Panc1 (cell line): ENCODE measurements around the gene PIP4K2A. TPM values are rescaled to one million over a fixed set of nuclear protein-coding genes. Genes with fewer than 3 reads are reported as not detected.

Experiments
- ATAC-seq: fragments of 200-7000 bp; cut with Tn5 transposase; 2 replicates; pipeline ENCODE4 v1.9.1; 2020; ENCODE audit warnings: mild to moderate bottlenecking, moderate library complexity
- BruUV-seq: library from RNA; stranded (reverse); fragments of 400-500 nt; replicated peaks from 2 replicates; lab custom pipeline; 2021; lab: Mats Ljungman, UMichigan
- CTCF ChIA-PET: fragments of 300-600 bp; sonication (Branson Sonifier 250); formaldehyde crosslinking; loops from one replicate; lab custom pipeline; 2022; ENCODE audit warnings: antibody characterized with exemption; lab: Charles Lee
- POLR2A ChIA-PET: fragments of 300-600 bp; sonication (Branson Sonifier 250); formaldehyde crosslinking; loops from one replicate; lab custom pipeline; 2022; ENCODE audit warnings: antibody characterized with exemption; lab: Charles Lee
- DNase-seq: peaks from one replicate; pipeline ENCODE4 v3.0.0-alpha.2; 2010; ENCODE audit warnings: low read depth, low spot score
- H3K27ac ChIP-seq: 2 replicates; pipeline ENCODE4 v1.5.1; 2011; ENCODE audit warnings: mild to moderate bottlenecking, low read length, inconsistent platforms
- H3K27me3 ChIP-seq: fragments of 200-500 bp; sonication (Bioruptor generic); 2 replicates; pipeline ENCODE4 v1.6.0; 2014; ENCODE audit warnings: low read length, inconsistent platforms; ENCODE audit not compliant: control insufficient read depth, insufficient read depth
- H3K36me3 ChIP-seq: fragments of 200-500 bp; sonication (Bioruptor generic); 2 replicates; pipeline ENCODE4 v1.5.1; 2014; ENCODE audit warnings: inconsistent platforms, mild to moderate bottlenecking, low read length, moderate library complexity; ENCODE audit not compliant: control insufficient read depth, insufficient read depth
- H3K4me1 ChIP-seq: 2 replicates; pipeline ENCODE4 v1.5.1; 2011; ENCODE audit warnings: inconsistent platforms, mild to moderate bottlenecking, low read length, moderate library complexity; ENCODE audit not compliant: control insufficient read depth, insufficient read depth
- H3K4me3 ChIP-seq, 2 experiments: 2 replicates each; pipeline ENCODE4 v1.5.1; 2011 to 2012; ENCODE audit warnings: low read depth in 2 of 2, low read length in 2 of 2, mild to moderate bottlenecking in 2 of 2, inconsistent platforms in 1 of 2, moderate library complexity in 1 of 2
- H3K9me3 ChIP-seq: fragments of 200-500 bp; sonication (Bioruptor generic); 2 replicates; pipeline ENCODE4 v1.5.1; 2014; ENCODE audit warnings: low read depth, mild to moderate bottlenecking, inconsistent platforms, low read length, moderate library complexity; ENCODE audit not compliant: control insufficient read depth, insufficient read depth
- POLR2AphosphoS5 ChIP-seq: IDR thresholded peaks from 2 replicates; pipeline ENCODE4 v1.6.1; 2012; ENCODE audit warnings: mild to moderate bottlenecking, low read depth, low read length, moderate library complexity
- SIN3A ChIP-seq: IDR thresholded peaks from 2 replicates; pipeline ENCODE4 v1.6.1; 2012; ENCODE audit warnings: low read depth, mild to moderate bottlenecking, low read length, moderate library complexity, borderline replicate concordance; ENCODE audit not compliant: insufficient read depth
- TCF7L2 ChIP-seq: IDR thresholded peaks from 2 replicates; pipeline ENCODE4 v1.6.1; 2011; ENCODE audit warnings: mild to moderate bottlenecking, low read depth, low read length, inconsistent platforms
- in situ Hi-C: cut with HindIII; loops from 2 replicates; pipeline ENCODE4 v1.10.0; 2016; ENCODE audit warnings: low sequenced_read_pairs, low pct_unique_long_range_greater_than_20kb
- intact Hi-C: fragments of 100-400 bp; cut with micrococcal nuclease; formaldehyde crosslinking; loops from one replicate; pipeline ENCODE4 v1.10.0; 2022; ENCODE audit not compliant: unreplicated experiment
- total RNA-seq: library from RNA; stranded (reverse); gene quantifications from one replicate; pipeline ENCODE4 v1.2.1, GENCODE V29; 2021; ENCODE audit not compliant: unreplicated experiment
- TF ChIP-seq, protein P1 (sequence below): fragments of 450-650 bp; IDR thresholded peaks from 2 replicates; pipeline ENCODE4 v1.5.1; 2017; ENCODE audit warnings: mild to moderate bottlenecking
- TF ChIP-seq, protein P2 (sequence below), 2 experiments: IDR thresholded peaks; 2 replicates each; pipeline ENCODE4 v1.6.1; 2011 to 2012; ENCODE audit warnings: low read depth in 2 of 2, control low read depth in 1 of 2, low read length in 1 of 2, mild to moderate bottlenecking in 1 of 2, moderate library complexity in 1 of 2; ENCODE audit not compliant: insufficient read depth in 1 of 2

Gene PIP4K2A
- total RNA-seq, 1 experiment from 2014 or later: 25.2 TPM

DNA sequence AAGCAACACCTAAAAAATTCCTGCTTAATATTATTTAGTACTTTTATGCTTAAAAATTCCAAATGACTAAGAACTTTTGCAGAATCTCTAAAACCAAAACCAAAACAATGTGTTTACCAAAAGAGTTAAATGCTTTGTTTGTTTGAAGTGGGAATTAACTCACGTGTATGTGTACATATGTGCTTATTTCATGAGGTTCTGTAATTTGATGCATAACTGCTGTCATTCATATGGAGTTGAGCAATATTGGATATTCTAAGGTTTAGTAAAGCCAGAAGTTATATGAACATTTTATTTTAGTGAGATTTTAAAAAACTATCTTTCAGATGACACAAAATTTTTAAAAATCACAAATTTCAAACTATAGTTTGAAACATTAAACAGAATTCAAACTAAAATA is 157.1 kb downstream of the PIP4K2A start:
- BruUV-seq: no TSS peak
- CTCF ChIA-PET: no interaction called here
- in situ Hi-C loops: no loop called here

DNA sequence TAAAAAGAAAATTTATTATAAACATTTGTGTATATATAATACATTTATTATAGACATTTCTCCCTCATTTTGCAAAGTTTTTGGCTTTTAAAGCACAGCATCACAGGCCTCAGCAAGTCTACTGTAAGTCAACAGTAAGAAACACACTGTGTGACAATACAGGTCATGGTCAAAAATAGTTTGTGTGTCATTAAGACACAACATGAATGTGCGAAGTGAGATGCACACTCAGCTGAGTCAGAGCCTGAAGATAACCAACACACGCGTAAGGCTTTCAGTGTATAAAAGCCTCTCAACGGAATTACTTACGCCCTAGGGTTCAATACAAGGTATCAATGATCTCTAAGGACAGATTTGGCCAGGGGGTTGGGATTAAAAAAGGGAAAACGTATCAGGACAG is 157.6 kb downstream of the PIP4K2A start:
- intact Hi-C loops: no loop called here
- no peak overlapping the region for H3K27ac ChIP-seq
- POLR2A ChIA-PET: no interaction called here
- no TSS peak for BruUV-seq
- ATAC-seq: no peak
- no peaks in the 10 kb centered on the region for H3K9me3 ChIP-seq
- CTCF ChIA-PET: no interaction called here
- TF ChIP-seq TCF7L2: no peak
- TF ChIP-seq, protein P1, sequence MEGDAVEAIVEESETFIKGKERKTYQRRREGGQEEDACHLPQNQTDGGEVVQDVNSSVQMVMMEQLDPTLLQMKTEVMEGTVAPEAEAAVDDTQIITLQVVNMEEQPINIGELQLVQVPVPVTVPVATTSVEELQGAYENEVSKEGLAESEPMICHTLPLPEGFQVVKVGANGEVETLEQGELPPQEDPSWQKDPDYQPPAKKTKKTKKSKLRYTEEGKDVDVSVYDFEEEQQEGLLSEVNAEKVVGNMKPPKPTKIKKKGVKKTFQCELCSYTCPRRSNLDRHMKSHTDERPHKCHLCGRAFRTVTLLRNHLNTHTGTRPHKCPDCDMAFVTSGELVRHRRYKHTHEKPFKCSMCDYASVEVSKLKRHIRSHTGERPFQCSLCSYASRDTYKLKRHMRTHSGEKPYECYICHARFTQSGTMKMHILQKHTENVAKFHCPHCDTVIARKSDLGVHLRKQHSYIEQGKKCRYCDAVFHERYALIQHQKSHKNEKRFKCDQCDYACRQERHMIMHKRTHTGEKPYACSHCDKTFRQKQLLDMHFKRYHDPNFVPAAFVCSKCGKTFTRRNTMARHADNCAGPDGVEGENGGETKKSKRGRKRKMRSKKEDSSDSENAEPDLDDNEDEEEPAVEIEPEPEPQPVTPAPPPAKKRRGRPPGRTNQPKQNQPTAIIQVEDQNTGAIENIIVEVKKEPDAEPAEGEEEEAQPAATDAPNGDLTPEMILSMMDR: no peak
- TF ChIP-seq SIN3A: no peak
- TF ChIP-seq POLR2AphosphoS5: no peak
- TF ChIP-seq, protein P2, sequence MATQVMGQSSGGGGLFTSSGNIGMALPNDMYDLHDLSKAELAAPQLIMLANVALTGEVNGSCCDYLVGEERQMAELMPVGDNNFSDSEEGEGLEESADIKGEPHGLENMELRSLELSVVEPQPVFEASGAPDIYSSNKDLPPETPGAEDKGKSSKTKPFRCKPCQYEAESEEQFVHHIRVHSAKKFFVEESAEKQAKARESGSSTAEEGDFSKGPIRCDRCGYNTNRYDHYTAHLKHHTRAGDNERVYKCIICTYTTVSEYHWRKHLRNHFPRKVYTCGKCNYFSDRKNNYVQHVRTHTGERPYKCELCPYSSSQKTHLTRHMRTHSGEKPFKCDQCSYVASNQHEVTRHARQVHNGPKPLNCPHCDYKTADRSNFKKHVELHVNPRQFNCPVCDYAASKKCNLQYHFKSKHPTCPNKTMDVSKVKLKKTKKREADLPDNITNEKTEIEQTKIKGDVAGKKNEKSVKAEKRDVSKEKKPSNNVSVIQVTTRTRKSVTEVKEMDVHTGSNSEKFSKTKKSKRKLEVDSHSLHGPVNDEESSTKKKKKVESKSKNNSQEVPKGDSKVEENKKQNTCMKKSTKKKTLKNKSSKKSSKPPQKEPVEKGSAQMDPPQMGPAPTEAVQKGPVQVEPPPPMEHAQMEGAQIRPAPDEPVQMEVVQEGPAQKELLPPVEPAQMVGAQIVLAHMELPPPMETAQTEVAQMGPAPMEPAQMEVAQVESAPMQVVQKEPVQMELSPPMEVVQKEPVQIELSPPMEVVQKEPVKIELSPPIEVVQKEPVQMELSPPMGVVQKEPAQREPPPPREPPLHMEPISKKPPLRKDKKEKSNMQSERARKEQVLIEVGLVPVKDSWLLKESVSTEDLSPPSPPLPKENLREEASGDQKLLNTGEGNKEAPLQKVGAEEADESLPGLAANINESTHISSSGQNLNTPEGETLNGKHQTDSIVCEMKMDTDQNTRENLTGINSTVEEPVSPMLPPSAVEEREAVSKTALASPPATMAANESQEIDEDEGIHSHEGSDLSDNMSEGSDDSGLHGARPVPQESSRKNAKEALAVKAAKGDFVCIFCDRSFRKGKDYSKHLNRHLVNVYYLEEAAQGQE (IDR thresholded peaks at IDR 0.05; ENCODE audit: insufficient read depth in 1 of 2, low read depth in 2 of 2, low read length in 1 of 2): no peak
- no peaks in the 10 kb centered on the region for H3K36me3 ChIP-seq
- H3K4me1 ChIP-seq: no peaks in the 10 kb centered on the region
- H3K27me3 ChIP-seq: no peaks in the 10 kb centered on the region
- in situ Hi-C loops: no loop called here
- no peak overlapping the region for H3K4me3 ChIP-seq
- no peak for DNase-seq

More for the DNA sequence above, 157.1 kb downstream of the PIP4K2A start:
- Histone ChIP-seq H3K4me3 (no peak overlapping the region), H3K9me3 (no peaks in the 10 kb centered on the region), H3K36me3 (no peaks in the 10 kb centered on the region), H3K4me1 (no peaks in the 10 kb centered on the region), H3K27me3 (no peaks in the 10 kb centered on the region), H3K27ac (no peak overlapping the region)
- no peak for ATAC-seq
- intact Hi-C loops: no loop called here
- POLR2A ChIA-PET: no interaction called here
- TF ChIP-seq TCF7L2: no peak
- TF ChIP-seq, protein P1: no peak
- TF ChIP-seq, protein P2 (IDR thresholded peaks at IDR 0.05; ENCODE audit: insufficient read depth in 1 of 2, low read depth in 2 of 2, low read length in 1 of 2): no peak
- no peak for TF ChIP-seq SIN3A
- TF ChIP-seq POLR2AphosphoS5: no peak
- DNase-seq: no peak
